WERI-Rb-1 (cell line): ENCODE data around the gene GSC2.

Source experiments
- DNase-seq: peaks from one replicate; pipeline ENCODE4 v3.0.0-alpha.2; 2020
- H3K27ac ChIP-seq: fragments of 250-450 bp; sonication (Bioruptor Pico); 2 replicates; pipeline ENCODE4 v1.5.1; 2020; ENCODE audit warnings: mild to moderate bottlenecking, moderate library complexity
- H3K27me3 ChIP-seq: fragments of 250-450 bp; sonication (Bioruptor Pico); 2 replicates; pipeline ENCODE4 v1.5.1; 2021; ENCODE audit warnings: mild to moderate bottlenecking, low read depth, moderate library complexity; ENCODE audit not compliant: insufficient read depth, severe bottlenecking
- H3K36me3 ChIP-seq: fragments of 250-450 bp; sonication (Bioruptor Pico); 2 replicates; pipeline ENCODE4 v1.5.1; 2020; ENCODE audit warnings: mild to moderate bottlenecking, moderate library complexity
- H3K4me3 ChIP-seq: 2 replicates; pipeline ENCODE4 v1.5.1; 2011; ENCODE audit warnings: low read depth, mild to moderate bottlenecking, control low read depth, low read length
- H3K9me3 ChIP-seq: fragments of 250-450 bp; sonication (Bioruptor Pico); 2 replicates; pipeline ENCODE4 v1.5.1; 2021; ENCODE audit warnings: mild to moderate bottlenecking, moderate library complexity; ENCODE audit not compliant: severe bottlenecking
- CTCF ChIP-seq: IDR thresholded peaks from 2 replicates; pipeline ENCODE4 v1.5.1; 2011; ENCODE audit warnings: low read depth, mild to moderate bottlenecking, control low read depth, inconsistent platforms, low read length

Gene GSC2

GRCh38 chr22:19182472-19183157, 32.5 kb upstream of the GSC2 start:
- Histone ChIP-seq H3K36me3 (no peaks in the 10 kb centered on the region; the same call in 1 of the 2 replicates), H3K27ac (no peak overlapping the region), H3K9me3 (no peaks in the 10 kb centered on the region), H3K4me3 (no peak overlapping the region), H3K27me3 (no peaks in the 10 kb centered on the region)
- TF ChIP-seq CTCF = no peak
- no peak for DNase-seq

GRCh38 chr22:19181786-19182471, 31.8 kb upstream of the GSC2 start:
- H3K27ac ChIP-seq = no peak overlapping the region
- H3K36me3 ChIP-seq = peaks cover 2% of the 10 kb centered on the region; the same call in 1 of the 2 replicates
- TF ChIP-seq CTCF = no peak
- H3K4me3 ChIP-seq = no peak overlapping the region
- DNase-seq = no peak
- no peaks in the 10 kb centered on the region for H3K27me3 ChIP-seq
- H3K9me3 ChIP-seq = no peaks in the 10 kb centered on the region

GRCh38 chr22:19180740-19181410, 30.8 kb upstream of the GSC2 start:
- Histone ChIP-seq H3K27me3 (no peaks in the 10 kb centered on the region), H3K9me3 (no peaks in the 10 kb centered on the region), H3K27ac (no peak overlapping the region), H3K36me3 (peaks cover 13% of the 10 kb centered on the region; the same call in 1 of the 2 replicates), H3K4me3 (no peak overlapping the region)
- DNase-seq = no peak
- no peak for TF ChIP-seq CTCF

- Histone ChIP-seq H3K27me3 (no peaks in the 10 kb centered on the region), H3K27ac (no peak overlapping the region), H3K36me3 (peaks cover 14% of the 10 kb centered on the region; the same call in 1 of the 2 replicates), H3K4me3 (no peak overlapping the region), H3K9me3 (no peaks in the 10 kb centered on the region)
- TF ChIP-seq CTCF = no peak
- no peak for DNase-seq
These were observed 30.1 kb upstream of the GSC2 start for GRCh38 chr22:19180234-19180633.

- DNase-seq = peak; percentile 83
- peak; percentile 79 for TF ChIP-seq CTCF
- H3K36me3 ChIP-seq = peaks cover 14% of the 10 kb centered on the region; the same call in 1 of the 2 replicates
- H3K27me3 ChIP-seq = no peaks in the 10 kb centered on the region
- H3K4me3 ChIP-seq = peak overlapping the region; percentile 79
- H3K27ac ChIP-seq = peak overlapping the region; percentile 86
- no peaks in the 10 kb centered on the region for H3K9me3 ChIP-seq
These were observed 29.5 kb upstream of the GSC2 start for GRCh38 chr22:19179497-19180048.
